IPS-NIHi7 (cell line): Measurements from ENCODE around the gene ARPP21.

Experiments used
- DNase-seq: peaks from one replicate; pipeline ENCODE4 v3.0.0; 2012; ENCODE audit warnings: mixed read lengths; ENCODE audit errors: extremely low spot score

ARPP21 gene

DNA sequence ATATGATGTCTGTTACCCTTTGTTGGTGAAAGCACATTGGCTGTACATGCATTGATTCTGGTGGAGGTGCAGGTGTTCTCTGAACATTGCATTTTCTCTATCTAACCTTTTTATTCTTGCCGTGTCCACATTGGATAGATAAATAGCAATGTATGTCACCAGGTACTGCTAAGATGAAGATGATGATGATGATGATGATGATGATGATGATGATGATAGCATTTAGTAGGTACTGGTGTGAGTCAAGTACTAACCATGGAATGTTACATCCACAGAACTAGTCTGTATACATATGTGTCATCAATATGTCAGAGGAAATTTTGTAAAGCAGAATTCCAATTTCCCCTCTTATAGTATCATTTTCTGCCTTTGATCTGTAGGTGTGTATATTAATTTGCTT lies 36.3 kb downstream of the ARPP21 start:
- DNase-seq: no peak

DNA sequence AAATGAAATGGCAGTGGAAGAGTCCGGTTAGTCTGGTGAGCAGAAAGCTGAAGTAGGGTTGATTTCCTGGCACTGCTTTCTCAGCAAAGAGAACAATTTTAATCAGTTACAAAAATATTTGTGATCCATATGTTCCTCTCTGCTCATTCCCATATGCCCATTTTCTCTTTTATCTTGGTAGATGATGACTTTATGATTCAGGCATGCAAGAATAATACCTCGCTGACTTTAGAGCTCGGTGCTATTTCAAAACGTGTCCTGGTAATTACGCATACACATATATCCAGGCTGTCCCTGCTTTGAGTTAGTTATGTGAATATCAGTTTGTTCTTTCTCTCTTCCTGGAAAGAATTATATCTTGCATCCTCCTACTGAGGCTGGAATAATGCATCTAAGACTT lies 38.5 kb downstream of the ARPP21 start:
- no peak for DNase-seq

DNA sequence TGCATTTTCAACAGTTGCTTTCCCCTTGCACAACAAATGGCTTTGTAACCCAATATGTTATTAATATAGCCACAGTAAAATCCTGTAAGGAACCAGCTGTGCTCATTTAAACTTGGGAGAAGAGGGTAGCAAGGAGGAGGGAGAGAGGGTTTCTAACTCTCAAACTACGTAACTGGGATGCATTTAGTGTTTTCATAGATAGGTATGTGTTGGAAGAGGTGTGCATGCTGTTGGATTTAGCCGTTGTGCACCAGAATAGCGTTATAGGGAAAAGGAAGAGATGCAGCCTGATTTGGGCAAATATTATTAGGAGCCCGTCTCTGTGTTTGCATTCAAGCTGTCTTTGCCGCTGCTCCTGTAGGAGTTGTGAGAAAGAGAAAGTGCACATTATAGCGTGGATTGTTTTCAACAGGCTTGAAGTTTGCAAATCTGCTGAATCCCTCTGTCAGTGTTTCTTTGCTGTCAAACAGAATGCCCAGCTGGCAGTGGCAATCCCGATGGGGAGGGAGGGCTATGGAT lies 39.4 kb downstream of the ARPP21 start:
- no peak for DNase-seq

DNA sequence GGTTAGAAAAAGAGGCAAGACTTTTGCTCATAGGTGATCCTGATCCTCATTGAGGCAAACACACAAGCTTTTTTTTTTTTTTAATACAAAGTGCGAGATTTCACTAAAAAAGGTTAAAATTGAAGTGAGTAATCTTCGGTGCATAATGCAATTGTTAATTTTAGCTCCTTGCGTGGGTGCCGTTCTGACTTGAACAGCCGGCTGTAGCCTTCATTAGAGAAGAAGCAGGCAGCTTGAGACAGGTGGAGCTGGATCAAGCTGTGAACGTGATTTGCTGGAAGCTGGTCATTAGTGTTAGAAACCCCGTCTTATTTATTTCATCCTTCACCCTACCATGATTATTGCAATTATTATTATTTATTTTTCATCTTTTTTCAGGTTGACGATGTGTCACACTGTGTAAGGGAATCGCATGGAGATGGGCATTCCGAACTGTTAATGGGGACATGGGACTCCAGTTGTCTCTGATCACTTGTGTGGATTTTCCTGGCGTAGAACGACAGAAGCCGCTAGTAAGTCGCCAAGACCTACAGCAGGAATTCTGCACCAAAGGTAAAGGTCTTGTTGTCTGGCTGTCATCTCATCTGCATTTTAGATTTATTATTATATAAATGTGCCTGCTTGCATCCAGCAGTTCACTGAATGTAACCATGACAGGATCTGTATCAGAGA lies 40.2 kb downstream of the ARPP21 start:
- DNase-seq: no peak

DNA sequence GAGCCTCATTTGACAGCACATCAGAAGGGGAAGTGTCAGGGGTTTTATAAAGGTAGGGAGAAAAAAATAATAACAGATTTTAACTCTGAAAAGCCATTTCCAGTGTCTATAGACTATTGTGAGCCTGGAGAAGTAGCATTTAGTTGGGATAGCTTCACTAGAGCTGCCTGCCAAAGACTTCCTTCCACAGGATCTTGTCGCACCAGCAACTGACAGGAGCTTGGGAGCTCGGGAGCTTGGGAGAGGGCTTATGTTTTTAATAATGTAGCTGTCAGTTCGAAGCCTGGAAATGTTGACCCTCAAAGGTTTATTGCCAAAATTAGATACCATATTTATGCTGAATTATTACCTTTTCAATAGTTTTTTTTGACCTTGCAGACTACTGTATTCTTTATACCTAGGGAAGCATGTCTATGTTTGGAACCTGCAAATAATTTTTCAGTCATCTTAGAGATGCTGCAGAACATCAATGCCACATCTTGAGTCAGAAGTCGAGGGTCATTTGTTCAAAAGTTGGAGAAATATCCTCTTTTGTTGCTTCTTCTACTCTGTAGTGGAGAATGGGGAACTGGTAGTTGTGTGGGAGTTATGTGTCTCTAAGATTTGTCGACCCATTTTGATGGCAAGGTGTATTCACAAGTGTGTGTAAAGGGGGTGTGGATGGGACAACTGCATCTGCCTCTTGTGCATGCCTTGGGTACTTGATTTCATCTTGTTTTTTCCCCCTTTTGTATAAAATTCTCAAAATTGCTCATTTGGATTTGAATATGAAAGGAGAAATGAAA lies 41.7 kb downstream of the ARPP21 start:
- DNase-seq: no peak

DNA sequence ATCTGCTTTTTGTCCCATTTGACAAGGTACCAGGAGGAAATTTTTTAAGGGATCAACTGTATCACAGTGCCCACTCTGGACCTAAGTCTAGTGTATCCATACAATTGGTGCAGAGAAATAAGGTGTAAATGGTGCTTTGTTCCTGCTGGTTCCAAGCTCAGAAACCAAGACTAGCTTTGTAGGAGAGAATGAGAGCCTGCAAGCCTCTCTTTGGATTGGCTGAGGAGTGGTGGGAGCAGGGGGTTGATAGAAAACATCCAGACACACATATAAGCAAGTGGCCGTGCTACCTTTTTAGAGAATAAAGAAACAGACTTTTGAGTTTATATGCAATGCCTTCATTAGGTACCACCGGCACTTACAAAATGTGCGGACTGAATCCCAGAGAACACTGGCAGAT lies 45.8 kb downstream of the ARPP21 start:
- no peak for DNase-seq

DNA sequence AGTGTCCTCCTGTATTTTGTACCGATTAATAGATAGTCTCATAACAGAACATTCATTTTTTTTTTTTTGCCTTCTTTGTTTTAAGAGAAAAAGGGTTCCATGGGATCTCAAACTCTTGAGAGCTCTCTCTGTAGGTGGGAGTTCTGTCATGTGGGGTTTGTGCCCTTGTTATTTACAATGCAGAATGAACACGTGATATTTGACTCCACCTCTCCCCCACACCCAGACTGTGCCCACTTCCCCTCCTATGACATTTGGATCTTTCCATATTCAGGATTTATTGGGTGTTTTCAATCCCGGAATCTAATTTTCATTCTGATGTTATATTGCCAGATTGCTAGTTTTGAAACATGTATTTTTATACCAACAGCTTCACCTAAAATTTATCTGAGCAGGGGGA lies 49.5 kb downstream of the ARPP21 start:
- DNase-seq: no peak

DNA sequence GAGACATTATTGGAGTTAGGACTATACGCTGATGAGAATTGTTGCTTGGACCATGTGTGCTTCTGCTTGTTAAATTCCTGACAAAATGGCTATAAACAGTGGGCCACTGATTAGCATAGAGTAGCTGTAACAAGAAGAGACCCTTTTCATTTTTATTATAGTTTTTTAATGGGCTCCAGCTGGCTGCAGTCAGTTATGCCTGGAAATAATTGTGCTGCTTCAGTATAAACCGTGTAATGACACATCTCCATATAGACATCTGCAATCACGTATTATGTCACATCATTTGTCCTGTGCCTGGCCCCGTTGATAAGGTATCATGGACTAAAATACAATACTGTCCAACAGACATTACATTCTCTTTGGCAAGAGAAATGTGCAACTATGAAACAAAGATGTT lies 50.9 kb downstream of the ARPP21 start:
- no peak for DNase-seq

DNA sequence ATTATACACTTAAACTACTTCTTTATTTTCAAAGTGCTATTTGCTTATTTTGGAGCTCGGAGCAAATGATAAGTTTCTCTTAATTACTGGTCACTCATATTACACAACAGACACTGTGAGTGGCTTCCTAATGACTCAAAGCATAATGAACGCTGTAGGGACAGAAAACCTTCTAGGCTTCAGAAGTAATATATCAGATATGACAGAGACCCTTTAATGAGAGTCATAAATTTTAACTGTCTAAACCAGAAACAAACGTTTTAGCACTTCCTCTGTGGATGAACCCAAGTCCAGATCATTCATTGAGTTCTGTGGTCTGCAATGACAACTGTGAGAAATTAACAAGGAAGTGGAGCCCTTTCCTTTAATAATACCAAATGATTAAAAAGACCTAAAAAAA lies 66.6 kb downstream of the ARPP21 start:
- no peak for DNase-seq

DNA sequence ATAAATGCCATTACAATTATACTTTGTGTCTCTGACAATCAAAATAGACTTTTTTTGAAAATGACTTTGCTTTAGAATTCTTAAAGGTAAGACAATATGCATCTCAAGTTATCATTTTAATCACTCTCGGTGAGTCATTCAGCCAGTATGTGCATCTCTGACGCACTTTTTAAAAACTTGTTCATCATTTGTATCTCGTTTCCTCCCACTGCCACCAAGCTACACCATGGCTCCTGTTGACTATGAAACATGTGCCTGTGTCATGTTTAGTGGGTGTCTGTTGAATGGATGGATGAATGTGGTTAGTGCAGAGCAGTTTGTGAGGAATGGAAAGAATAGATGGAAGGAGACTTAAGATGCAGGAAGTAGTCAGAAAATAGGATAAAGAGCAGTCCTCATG lies 68.6 kb downstream of the ARPP21 start:
- no peak for DNase-seq

DNA sequence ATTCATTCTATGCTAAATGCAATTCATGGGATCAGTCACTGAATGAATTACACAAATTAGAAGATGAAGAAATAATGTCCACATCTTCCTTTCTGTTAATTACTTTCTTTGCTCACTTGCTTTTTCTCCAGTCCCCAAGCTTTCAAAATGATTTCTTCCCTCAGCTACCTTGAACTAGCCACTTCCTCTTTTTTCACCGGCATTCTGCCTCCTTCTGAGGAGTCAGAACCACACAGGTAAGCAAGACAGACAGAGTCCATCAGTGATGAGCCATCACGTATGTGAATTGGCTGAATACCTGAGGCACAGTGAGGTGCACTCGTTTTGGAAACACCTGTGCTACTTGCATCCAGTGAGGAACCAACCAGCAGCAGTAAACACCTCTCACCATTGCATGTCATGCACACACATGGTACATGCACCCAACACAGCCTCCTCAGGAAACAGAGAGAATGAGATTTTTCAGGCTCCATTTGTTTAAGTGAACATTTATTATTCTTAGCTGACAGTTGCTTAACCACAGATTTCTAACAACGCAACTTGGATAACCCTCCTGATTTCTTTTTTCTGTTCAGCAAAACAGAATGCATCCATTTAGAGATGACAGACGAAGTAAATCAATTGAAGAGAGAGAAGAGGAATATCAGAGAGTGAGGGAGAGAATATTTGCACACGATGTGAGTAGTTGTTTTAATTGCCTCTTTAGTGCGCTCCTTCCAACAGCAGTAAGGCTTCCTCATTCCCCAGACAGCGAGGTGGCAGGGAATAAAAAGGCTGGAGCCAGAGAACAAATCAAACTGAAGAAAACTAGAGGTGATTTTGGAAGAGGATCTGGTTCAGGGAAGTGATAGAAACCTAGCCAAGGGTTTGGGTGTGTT lies 69.3 kb downstream of the ARPP21 start:
- no peak for DNase-seq

DNA sequence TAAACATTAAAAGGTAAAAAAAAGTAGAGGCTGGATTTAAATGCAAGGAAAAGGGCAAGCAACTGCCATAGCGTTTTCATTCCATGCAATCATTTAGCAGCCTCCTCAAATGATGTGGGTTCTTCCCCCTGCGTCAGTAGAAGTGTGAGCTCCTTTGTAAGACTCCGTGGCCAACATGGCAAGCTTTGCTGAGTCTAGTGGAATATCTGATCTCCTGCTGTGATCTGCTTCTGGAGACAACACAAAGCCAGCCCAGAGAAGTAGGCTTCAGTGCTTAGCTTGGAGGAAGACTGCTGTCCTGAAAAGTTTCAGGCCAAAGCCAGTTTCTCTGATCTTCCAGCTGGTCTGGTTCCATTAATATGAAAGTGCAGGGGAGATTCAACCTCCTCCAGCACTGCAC lies 70.4 kb downstream of the ARPP21 start:
- DNase-seq: no peak

DNA sequence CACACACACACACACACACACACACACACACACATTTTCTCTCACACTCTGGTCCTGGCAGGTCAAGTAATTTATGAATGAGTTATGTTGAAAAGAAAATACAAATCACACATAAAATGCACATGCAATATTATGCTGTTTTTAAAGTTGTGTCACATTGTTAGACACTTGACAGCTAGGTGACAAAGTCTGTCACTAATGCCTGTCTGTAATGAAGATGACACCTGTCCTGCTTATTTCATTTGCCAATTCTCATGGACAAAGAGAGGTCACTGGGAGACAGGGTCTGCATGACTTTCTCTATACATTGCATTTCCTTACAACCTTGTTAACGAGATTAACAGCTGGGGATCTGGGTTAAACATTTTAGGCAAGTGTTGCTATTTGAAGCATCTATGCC lies 71.2 kb downstream of the ARPP21 start:
- no peak for DNase-seq

DNA sequence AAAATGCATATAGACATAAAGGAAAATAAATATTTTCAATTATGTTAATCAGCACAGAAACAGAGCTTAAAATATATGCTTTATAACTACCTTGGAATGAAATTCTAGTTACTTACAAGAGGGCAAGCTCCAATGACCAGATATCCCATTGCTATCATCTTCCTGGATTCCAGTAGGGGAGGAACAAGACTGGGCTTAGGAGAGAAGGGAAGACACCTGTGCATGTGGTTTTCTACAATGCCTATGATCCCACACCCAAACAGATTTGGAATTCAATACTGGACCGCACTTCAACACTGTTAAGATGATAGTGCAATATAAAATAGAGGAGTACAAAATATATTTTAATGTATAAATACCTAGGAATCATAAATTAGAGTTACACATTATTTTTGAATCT lies 79.6 kb downstream of the ARPP21 start:
- no peak for DNase-seq

DNA sequence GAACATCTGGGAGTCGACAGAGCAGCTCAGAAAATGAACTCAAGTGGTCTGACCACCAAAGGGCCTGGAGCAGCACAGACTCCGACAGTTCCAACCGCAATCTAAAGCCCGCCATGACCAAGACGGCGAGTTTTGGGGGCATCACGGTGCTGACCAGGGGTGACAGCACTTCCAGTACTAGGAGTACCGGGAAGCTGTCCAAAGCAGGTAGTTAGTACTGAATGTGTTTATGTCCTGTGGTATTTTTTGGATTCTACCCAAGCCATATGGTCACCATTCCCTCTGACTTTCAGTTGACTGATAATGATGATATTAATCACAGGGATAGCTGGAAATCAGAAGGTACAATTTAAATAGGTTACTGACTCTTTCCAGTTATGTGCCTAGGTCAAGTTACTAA lies 82.3 kb downstream of the ARPP21 start:
- DNase-seq: no peak

DNA sequence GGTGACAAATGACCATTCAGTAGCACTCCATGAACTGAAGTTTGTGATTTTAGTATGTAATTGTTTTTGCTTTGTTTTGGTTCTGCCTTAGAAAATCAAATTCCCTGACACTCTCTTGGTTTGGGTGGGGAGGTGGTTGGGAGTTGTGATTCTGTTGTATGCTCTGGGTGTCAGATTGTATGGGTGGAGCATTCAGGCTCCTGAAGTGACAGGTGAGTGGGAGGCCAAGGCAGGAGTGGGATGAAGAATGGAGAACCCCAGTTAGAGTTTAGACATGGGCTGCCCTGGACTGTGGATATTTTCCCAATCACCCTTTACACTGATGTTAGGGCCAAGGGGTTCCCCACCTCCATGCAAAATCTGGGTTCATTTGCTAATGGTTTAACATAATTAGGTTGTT lies 83.6 kb downstream of the ARPP21 start:
- no peak for DNase-seq

DNA sequence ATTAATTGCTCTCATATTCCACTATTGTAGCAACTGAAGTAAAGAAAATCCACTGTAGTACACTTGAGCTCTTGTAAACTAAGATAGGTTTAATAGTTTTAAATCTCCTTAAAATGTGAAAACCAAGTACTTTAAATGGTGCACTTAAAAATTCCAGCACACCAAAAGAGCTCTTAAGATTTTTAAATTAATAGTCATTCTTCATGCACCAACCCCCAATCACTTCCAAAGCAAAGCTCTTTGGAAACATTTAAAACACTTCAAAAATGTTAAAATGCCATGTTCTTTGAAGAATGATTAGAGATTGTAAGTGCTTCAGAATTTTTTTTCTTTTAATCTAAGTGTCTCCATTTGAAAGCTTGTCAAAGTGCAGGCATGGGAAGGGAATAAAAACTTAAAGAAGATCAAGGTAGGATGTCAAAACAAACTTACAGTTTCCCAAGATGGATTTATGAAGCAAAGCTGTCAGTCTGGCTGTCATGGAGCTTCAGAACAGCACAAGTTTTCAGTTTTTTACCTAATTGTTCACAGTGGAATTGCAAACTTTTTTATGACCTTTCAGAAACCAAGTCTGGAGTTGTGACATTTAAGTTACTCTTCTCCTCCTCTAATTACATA lies 84.3 kb downstream of the ARPP21 start:
- no peak for DNase-seq

DNA sequence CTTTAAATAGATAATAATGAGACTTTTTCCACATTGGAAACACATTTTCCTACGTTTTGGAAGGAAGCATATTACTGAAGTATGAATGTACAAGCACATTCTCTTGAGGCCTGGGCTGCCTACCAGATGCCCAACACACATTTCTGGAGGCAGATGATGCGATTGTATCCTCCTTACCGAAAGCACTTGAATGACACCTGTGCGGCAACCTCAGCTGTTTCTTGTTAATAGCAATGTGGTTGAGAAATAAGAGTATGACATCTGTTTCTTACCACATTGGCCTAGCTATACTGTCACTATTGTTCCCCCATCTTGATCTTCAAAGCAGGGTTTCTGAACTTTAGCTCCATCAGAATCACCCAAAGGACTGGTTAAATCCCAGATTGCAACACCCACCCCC lies 84.8 kb downstream of the ARPP21 start:
- no peak for DNase-seq

DNA sequence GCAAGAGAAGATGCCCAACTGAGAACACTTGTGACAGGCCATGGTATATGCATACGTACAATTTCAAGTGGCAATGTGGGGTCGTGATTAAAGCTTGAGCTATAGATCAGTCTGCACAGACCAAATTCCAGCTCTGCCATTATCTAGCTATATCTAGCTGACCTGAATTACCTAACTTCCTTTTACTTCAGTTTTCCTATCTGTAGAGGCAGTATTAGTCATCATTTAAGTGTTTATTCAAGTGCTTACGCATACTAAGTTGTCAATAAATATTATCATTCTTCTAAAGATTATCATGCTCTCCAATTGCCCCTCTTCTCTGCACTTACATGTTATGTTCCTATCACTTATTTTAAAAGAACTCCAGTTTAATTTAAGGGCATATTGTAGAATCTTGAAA lies 87.9 kb downstream of the ARPP21 start:
- DNase-seq: no peak

DNA sequence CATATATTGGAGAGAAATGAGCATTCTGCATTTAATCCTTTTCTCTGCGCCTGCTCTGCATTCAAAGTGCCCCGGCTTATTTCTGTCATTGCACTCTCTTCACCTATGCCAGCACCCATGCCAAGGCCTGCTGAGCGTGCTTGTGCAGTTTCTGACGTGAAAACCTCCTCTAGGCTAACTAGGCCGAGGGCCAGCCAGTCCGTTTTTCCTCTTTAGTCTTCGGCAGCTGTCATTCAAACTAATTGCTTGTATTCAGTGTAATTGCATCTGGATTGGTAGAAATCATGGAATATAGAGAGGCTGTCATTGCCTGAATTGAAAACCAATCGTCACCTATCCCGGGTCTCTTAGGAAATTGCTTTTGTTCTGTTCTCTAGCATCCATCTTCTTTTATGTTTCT lies 94.0 kb downstream of the ARPP21 start:
- no peak for DNase-seq

DNA sequence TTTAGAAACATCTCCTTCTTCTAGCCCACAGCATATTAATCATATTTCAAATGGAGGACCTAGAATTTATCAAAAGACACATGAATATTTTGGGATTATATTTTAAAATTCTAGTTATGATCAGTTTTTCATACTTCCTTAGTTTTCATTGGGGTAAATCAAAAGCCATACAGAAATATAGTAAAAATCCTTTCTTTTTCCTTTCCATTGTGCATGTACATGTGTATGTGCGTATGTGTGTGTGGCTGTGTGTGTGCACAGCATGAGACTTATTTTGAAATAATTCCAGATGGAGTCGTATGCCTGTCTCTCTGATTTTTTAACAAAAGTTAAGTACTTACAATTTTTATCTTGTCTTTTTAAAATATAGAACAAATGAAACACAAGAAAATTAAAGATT lies 94.5 kb downstream of the ARPP21 start:
- DNase-seq: no peak

DNA sequence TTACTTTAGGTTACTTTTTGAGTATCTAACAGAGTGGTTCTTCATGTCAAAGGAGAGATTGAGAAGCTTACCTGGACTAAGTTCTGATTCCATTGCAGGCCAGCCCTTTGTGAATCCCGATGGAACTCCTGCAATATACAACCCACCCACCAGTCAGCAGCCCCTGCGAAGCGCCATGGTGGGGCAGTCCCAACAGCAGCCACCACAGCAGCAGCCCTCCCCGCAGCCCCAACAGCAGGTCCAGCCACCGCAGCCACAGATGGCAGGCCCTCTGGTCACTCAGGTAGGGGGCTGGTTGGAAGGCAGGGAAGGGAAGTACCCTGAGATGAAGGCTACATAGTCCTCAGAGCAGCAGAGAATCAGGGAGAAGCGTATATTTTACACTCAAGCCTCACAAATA lies 97.8 kb downstream of the ARPP21 start:
- no peak for DNase-seq
